Gastrocnemius medialis (tissue), 4 donors: ENCODE data around the gene REG1A.

Source experiments
- CTCF ChIP-seq, 5 experiments: fragments of 450-650 bp in 3 of 5; fragments of 200-600 bp in 2 of 5; sonication (generic) in 2 of 5; IDR thresholded peaks in 4 of 5; conservative IDR thresholded peaks in 1 of 5; 1 replicate in 4 of 5; 2 replicates in 1 of 5; pipeline ENCODE4 v1.5.1; 2016 to 2019; ENCODE audit warnings: antibody characterized with exemption in 5 of 5, mild to moderate bottlenecking in 3 of 5, moderate library complexity in 3 of 5
- POLR2A ChIP-seq, 2 donors: fragments of 450-650 bp; IDR thresholded peaks; one replicate each; pipeline ENCODE4 v1.6.1; 2017; ENCODE audit warnings: antibody characterized with exemption in 2 of 2, mild to moderate bottlenecking in 2 of 2, moderate library complexity in 2 of 2

- TF ChIP-seq POLR2A (IDR thresholded peaks at IDR 0.05): no peak
- no peak for TF ChIP-seq CTCF (IDR thresholded peaks at IDR 0.05 in 4 of 5, conservative IDR thresholded peaks at IDR 0.05 in 1 of 5)
These were observed 21.1 kb upstream of the REG1A start for GRCh38 chr2:79099140-79099686.
